ENCODE measurements around the gene RBMS2.

- TF ChIP-seq, protein P1, sequence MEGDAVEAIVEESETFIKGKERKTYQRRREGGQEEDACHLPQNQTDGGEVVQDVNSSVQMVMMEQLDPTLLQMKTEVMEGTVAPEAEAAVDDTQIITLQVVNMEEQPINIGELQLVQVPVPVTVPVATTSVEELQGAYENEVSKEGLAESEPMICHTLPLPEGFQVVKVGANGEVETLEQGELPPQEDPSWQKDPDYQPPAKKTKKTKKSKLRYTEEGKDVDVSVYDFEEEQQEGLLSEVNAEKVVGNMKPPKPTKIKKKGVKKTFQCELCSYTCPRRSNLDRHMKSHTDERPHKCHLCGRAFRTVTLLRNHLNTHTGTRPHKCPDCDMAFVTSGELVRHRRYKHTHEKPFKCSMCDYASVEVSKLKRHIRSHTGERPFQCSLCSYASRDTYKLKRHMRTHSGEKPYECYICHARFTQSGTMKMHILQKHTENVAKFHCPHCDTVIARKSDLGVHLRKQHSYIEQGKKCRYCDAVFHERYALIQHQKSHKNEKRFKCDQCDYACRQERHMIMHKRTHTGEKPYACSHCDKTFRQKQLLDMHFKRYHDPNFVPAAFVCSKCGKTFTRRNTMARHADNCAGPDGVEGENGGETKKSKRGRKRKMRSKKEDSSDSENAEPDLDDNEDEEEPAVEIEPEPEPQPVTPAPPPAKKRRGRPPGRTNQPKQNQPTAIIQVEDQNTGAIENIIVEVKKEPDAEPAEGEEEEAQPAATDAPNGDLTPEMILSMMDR (IDR thresholded peaks at IDR 0.05), result no peak
- TF ChIP-seq NRF1 (IDR thresholded peaks at IDR 0.05; ENCODE audit: low read depth, low read length) (no peak), RCOR1 (IDR thresholded peaks at IDR 0.05; ENCODE audit: low read length) (no peak), TAF1 (IDR thresholded peaks at IDR 0.05; ENCODE audit: borderline replicate concordance, low read depth, low read length) (no peak), EP300 (IDR thresholded peaks at IDR 0.05; ENCODE audit: borderline replicate concordance in 1 of 2, low read depth in 1 of 2, low read length in 1 of 2) (no peak), JUND (IDR thresholded peaks at IDR 0.05) (no peak), PBX3 (IDR thresholded peaks at IDR 0.05) (no peak), RFX5 (IDR thresholded peaks at IDR 0.05; ENCODE audit: low read length) (no peak)
- TF ChIP-seq, protein P2, sequence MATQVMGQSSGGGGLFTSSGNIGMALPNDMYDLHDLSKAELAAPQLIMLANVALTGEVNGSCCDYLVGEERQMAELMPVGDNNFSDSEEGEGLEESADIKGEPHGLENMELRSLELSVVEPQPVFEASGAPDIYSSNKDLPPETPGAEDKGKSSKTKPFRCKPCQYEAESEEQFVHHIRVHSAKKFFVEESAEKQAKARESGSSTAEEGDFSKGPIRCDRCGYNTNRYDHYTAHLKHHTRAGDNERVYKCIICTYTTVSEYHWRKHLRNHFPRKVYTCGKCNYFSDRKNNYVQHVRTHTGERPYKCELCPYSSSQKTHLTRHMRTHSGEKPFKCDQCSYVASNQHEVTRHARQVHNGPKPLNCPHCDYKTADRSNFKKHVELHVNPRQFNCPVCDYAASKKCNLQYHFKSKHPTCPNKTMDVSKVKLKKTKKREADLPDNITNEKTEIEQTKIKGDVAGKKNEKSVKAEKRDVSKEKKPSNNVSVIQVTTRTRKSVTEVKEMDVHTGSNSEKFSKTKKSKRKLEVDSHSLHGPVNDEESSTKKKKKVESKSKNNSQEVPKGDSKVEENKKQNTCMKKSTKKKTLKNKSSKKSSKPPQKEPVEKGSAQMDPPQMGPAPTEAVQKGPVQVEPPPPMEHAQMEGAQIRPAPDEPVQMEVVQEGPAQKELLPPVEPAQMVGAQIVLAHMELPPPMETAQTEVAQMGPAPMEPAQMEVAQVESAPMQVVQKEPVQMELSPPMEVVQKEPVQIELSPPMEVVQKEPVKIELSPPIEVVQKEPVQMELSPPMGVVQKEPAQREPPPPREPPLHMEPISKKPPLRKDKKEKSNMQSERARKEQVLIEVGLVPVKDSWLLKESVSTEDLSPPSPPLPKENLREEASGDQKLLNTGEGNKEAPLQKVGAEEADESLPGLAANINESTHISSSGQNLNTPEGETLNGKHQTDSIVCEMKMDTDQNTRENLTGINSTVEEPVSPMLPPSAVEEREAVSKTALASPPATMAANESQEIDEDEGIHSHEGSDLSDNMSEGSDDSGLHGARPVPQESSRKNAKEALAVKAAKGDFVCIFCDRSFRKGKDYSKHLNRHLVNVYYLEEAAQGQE (IDR thresholded peaks at IDR 0.05; ENCODE audit: low read depth, low read length), result no peak
Measured at GRCh38 chr12:56490360-56490759, 31.3 kb upstream of the RBMS2 start.
